TTC549 (cell line): Measurements from ENCODE around the gene PRCP.
"Not testable (repeated sequence)": the region's sequence is repeated elsewhere in the genome, so short reads cannot be mapped to it uniquely, and the experiment has no call there.

ENCODE experiments used
- FAIRE-seq: peaks from 2 replicates; lab custom pipeline; 2012; peaks lifted over from hg19 to GRCh38; lab: Jason Lieb, UNC

The PRCP gene

GRCh38 chr11:82869657-82870056 is 30.6 kb downstream of the PRCP start:
- no peak for FAIRE-seq

- no peak for FAIRE-seq
Measured at GRCh38 chr11:82867495-82868082, 32.6 kb downstream of the PRCP start.

GRCh38 chr11:82865841-82866240 is 34.4 kb downstream of the PRCP start:
- FAIRE-seq = no peak

GRCh38 chr11:82864268-82864667 is 36.0 kb downstream of the PRCP start:
- FAIRE-seq = no peak

GRCh38 chr11:82863209-82863608 is 37.0 kb downstream of the PRCP start:
- no peak for FAIRE-seq

- FAIRE-seq = no peak
Measured at GRCh38 chr11:82862379-82862778, 37.9 kb downstream of the PRCP start.

GRCh38 chr11:82859750-82860149 is 40.5 kb downstream of the PRCP start:
- no peak for FAIRE-seq

GRCh38 chr11:82858556-82859091 is 41.6 kb downstream of the PRCP start:
- no peak for FAIRE-seq

GRCh38 chr11:82858133-82858532 is 42.1 kb downstream of the PRCP start:
- no peak for FAIRE-seq

- no peak for FAIRE-seq
Measured at GRCh38 chr11:82857145-82857544, 43.1 kb downstream of the PRCP start.

GRCh38 chr11:82855616-82856015 is 44.6 kb downstream of the PRCP start:
- FAIRE-seq = no peak

GRCh38 chr11:82854916-82855315 is 45.3 kb downstream of the PRCP start:
- not testable (repeated sequence) for FAIRE-seq

GRCh38 chr11:82854242-82854641 is 46.0 kb downstream of the PRCP start:
- FAIRE-seq = no peak

- no peak for FAIRE-seq
Measured at GRCh38 chr11:82848829-82849228, 51.4 kb downstream of the PRCP start.

- no peak for FAIRE-seq
Measured at GRCh38 chr11:82845356-82846353, 54.6 kb downstream of the PRCP start.

- no peak for FAIRE-seq
Measured at GRCh38 chr11:82843057-82843795, 57.0 kb downstream of the PRCP start.

- no peak for FAIRE-seq
Measured at GRCh38 chr11:82842019-82842418, 58.2 kb downstream of the PRCP start.

- FAIRE-seq = no peak
Measured at GRCh38 chr11:82837650-82838049, 62.6 kb downstream of the PRCP start.

GRCh38 chr11:82832983-82833382 is 67.2 kb downstream of the PRCP start:
- FAIRE-seq = no peak

GRCh38 chr11:82831364-82831763 is 68.9 kb downstream of the PRCP start:
- FAIRE-seq = no peak

- FAIRE-seq = no peak
Measured at GRCh38 chr11:82830746-82831145, 69.5 kb downstream of the PRCP start.

- FAIRE-seq = no peak
Measured at GRCh38 chr11:82829101-82829500, 71.1 kb downstream of the PRCP start.

- FAIRE-seq = no peak
Measured at GRCh38 chr11:82828472-82828871, 71.8 kb downstream of the PRCP start.
